GM21786 (cell line): ENCODE results near the gene CPEB1.

Experiments used
- ATAC-seq: cut with Tn5 transposase; IDR thresholded peaks from one replicate; pipeline ENCODE4 v1.9.1; 2021; ENCODE audit not compliant: unreplicated experiment

The CPEB1 gene

DNA sequence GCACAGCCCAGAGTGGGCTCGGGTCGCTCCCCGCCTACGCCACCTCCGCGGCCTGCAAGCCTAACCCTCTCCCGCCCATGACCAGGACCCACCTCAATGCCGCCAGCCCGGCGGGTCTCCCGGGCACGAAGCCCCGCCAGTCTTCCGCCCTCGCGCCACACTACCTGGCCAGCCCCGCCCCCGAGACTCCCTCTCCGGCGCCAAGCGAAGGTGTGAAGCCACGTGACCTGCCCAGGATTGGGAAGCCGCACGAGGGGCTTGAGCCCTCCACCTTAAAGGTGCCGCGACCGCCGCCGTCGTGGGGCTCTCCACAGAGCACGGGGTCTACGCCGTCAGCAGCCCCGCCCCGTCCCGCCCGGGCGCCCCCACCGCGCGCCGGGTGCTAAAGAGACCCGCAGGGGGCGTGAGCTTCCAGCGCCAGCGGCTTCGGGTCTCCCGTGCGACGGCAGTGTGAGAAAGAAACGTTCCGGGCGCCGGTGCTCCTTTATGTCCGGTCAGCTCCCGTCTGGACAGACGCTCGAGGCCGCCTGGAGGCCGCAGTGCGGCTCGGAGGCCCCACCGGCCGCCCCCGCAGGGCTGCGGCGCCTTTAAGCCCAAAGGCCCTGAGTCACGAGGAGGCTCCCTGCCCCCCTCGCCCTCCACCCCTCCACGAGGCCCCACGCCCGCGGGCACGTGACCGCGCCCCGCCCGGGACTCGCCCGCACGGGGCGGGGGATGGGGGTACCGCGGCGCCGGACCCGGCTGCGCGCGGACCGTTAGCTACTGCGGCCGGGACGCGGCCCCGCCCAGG is at the start of gene CPEB1:
Gene CPEB1, minus strand, starts transcription at position 319 of the 790 bp plus-strand sequence. CDS start 18,904 bp downstream, outside the sequence.
- no peak for ATAC-seq

- no peak for ATAC-seq
Measured at GRCh38 chr15:82692171-82692570, 45.0 kb upstream of the CPEB1 start.

DNA sequence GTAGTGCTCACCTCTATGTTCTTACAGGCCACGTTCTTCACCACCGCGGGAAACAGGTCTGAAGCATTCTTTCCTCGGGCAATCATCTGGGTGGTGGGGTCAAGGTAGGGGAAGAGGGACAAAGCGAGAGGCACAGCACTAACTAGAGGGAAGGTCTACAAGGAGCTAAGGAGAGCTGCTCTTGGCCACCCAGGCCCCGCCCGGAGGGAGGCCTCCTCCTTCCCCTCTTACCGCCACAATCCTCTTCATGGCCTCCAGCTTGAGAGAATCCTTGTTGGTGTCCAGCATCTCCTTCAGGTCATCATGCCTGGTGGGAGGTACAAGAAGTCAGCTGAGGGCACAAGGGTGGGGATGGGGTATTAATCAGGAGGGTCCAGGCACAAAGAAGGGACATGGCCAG is 42.0 kb upstream of the CPEB1 start:
- ATAC-seq: no peak

- no peak for ATAC-seq
Measured at GRCh38 chr15:82688691-82689090, 41.5 kb upstream of the CPEB1 start.

GRCh38 chr15:82681371-82681770 is 34.2 kb upstream of the CPEB1 start:
- ATAC-seq: no peak

DNA sequence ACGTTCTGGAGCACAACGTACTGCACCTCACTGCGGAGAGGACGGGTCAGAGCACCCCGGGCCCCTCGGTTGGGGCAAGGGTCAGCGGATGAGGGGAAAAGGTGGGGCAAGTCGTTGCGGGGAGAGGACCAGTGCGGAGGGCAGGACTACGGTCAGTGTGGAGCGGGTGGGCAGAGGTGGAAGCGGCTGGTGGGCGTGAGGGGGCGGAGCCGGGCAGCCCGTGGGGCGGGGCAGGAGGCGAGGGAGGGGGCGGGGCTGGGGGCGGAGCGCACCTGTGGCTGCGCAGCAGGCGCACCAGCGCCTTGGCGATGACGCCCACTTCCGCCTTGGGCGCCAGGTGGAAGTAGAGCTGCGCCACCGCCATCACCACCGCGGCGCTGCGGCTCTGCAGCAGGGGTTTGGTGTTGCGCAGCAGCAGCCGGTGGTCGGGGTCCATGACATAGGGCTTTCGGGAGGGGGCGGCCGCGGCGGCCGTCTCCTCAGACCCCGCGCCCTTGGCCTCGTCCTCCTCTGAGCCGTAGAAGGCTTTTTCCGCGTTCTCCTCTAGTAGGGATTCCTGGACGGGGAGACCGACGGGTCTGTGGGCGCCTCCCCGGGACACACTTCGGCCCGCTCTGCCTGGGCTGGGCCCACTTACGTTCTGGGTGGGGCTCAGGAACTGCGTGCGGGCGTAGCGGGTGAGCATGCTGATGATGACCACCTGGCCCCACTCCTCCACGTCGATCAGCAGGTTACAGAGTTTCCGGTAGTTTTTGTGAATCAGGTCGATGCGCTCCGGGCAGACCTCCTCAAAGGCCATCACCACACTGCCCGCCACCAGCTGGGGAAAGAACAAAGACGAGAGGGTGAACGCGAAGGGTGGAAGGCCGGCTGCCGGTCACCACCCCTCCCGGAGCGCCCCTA is 33.3 kb upstream of the CPEB1 start:
- ATAC-seq: peak; percentile 85

- ATAC-seq: no peak
Measured at GRCh38 chr15:82679626-82680199, 32.5 kb upstream of the CPEB1 start.

- ATAC-seq: no peak
Measured at GRCh38 chr15:82677720-82678323, 30.7 kb upstream of the CPEB1 start.

DNA sequence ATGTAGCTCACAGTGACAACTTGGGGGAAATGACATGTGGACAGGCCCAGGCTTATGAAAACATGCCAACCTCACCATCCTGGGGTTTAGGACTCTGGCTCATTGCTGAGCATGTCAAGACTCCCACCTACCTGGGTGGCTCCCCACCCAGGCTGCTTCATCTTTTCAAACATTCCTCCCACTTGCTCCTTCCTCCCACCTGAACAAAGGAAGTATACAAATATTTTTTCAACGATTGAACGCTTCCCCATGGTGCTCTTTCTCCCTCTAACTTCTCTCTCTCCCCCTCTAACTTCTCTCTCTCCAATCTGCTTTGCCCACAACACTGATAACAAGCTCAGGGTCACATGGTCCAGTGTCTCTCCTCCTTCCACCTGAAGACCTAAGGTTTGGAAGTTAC is 27.7 kb upstream of the CPEB1 start:
- no peak for ATAC-seq

- ATAC-seq: no peak
Measured at GRCh38 chr15:82670699-82671098, 23.5 kb upstream of the CPEB1 start.

- ATAC-seq: no peak
Measured at GRCh38 chr15:82666606-82667005, 19.4 kb upstream of the CPEB1 start.

DNA sequence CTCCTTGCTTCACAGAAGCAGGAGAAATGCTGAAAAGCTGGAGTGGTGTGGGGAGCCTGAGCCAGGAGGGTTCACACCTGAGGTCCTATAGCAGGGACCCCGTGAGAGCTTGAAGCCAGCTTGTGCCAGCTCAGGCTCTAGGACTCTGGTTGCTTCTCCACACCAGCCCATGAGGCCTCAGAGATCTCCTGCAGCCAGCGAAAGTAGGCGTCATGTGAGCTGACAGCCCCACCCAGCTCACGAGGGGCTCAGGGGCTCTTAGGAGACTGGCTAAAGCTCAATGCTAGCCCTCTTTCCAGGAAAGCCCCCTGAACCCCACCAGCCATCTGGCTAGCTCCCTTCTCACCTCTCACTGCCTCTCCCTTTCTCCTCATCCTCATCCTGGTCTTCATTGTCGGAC is 16.9 kb upstream of the CPEB1 start:
- no peak for ATAC-seq

- no peak for ATAC-seq
Measured at GRCh38 chr15:82663186-82663600, 16.0 kb upstream of the CPEB1 start.

DNA sequence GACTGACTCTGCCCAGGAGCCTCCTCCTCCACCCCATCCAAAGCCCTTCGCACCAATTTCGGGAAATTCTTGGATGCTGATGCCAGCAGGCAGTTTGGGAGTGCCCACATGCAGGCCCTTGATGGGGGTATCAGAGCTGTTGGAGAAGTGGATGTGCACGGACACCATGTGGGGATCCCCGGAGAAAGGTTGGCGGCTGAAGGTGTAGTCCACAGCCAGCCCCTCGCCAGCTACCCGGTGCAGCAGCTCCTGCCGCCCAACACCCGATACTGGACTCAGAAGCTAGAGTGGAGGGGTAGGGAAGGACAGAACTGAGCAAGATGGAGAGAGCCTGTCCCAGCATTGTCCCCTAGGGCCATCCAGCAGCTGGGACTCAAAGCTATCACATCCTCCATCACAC is 15.5 kb upstream of the CPEB1 start:
- no peak for ATAC-seq

- ATAC-seq: no peak
Measured at GRCh38 chr15:82660378-82660777, 13.2 kb upstream of the CPEB1 start.

GRCh38 chr15:82656641-82657266 is 9.6 kb upstream of the CPEB1 start:
- no peak for ATAC-seq

GRCh38 chr15:82655606-82656005 is 8.4 kb upstream of the CPEB1 start:
- no peak for ATAC-seq

- ATAC-seq: no peak
Measured at GRCh38 chr15:82653483-82654168, 6.5 kb upstream of the CPEB1 start.

DNA sequence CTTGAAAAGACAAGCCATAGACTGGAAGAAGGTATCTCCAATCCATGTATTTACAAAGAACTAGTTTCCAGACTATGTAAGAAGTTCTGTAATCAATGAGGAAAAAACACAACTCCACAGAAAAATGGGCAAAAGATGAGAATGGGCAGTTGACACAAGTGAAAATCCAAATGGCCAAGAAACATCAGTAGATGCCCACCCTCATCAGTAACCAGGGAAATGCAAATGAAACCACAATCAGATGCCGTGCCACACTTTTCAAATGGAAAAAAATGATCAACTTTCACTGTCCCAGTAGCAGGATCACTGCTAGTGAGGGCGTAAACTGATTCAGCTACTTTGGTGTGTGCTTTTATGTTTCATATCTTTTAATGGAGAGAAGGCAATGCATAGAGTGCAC is 4.5 kb upstream of the CPEB1 start:
- ATAC-seq: no peak

GRCh38 chr15:82650046-82650670 is 3.0 kb upstream of the CPEB1 start:
- ATAC-seq: no peak
